ENCODE measurements around the gene MPRIP. TPM values are rescaled to one million over a fixed set of nuclear protein-coding genes. Genes with fewer than 3 reads are reported as not detected.

Gene MPRIP
- total RNA-seq, 2 experiments from 2014 or later = 132 to 135 TPM

DNA sequence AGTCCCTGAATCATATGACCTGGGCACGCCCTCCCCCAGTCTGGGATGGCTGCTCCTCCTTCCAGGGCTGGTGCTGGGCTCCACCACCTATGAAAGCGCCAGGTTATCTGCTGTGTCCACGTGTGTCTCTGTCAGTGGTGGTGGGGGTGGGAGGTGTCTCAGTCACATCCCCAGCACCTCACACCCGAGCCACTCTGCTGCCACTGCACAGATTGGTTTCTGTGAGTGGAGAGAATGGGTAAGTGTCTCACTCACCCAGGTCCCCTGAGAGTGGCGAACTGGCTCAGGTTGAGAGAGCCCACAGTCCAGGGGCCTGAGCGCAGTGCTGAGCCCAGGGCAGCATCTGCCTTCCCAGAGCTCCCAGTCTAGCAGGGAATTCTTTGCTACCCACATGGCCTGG, 84.9 kb downstream of the MPRIP start:
- Mint-ChIP-seq H3K27ac (peak overlapping the region; percentile 83), H3K4me3 (no peak overlapping the region), H3K27me3 (no peaks in the 10 kb centered on the region), H3K4me1 (ENCODE audit: low read depth) (peaks cover 45% of the 10 kb centered on the region), H3K36me3 (ENCODE audit: low read depth) (peaks cover 2% of the 10 kb centered on the region), H3K9me3 (no peaks in the 10 kb centered on the region)
- ChIA-PET CTCF (no interaction called here), POLR2A (no interaction called here)
- intact Hi-C loops (cut with micrococcal nuclease) = no loop called here
- no peak for ATAC-seq
- DNase-seq = no peak
- TF ChIP-seq, protein P1, sequence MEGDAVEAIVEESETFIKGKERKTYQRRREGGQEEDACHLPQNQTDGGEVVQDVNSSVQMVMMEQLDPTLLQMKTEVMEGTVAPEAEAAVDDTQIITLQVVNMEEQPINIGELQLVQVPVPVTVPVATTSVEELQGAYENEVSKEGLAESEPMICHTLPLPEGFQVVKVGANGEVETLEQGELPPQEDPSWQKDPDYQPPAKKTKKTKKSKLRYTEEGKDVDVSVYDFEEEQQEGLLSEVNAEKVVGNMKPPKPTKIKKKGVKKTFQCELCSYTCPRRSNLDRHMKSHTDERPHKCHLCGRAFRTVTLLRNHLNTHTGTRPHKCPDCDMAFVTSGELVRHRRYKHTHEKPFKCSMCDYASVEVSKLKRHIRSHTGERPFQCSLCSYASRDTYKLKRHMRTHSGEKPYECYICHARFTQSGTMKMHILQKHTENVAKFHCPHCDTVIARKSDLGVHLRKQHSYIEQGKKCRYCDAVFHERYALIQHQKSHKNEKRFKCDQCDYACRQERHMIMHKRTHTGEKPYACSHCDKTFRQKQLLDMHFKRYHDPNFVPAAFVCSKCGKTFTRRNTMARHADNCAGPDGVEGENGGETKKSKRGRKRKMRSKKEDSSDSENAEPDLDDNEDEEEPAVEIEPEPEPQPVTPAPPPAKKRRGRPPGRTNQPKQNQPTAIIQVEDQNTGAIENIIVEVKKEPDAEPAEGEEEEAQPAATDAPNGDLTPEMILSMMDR (IDR thresholded peaks at IDR 0.05) = no peak

DNA sequence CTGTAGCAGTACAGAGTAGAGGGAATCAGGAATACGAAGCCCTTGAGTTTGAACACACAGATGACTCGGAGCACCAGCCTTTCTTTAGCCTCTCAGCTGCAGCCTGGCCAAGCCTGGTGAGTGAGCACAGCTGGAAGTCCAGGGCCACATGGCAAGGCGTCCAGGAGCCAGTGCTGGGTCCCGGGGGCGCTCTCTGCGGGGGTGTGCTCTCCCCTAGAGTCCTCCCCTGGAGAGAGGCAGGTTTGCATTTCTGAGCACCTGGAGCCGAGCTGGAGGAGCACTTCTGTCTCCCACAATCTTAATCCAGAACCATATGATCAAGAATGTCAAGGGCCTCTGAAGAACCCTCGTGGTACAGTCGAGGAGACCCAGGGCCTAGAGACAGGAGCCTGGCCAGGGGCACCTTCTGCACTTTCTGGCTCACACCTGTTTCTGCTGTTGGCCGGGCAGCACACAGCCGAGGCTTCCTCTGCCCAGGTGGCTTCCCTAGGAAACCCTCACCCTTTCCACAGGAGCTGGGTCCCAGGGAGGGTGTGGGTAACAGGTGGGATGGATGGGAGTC, 85.6 kb downstream of the MPRIP start:
- intact Hi-C loops (cut with micrococcal nuclease) = no loop called here
- CTCF ChIA-PET = no interaction called here
- H3K36me3 Mint-ChIP-seq (ENCODE audit: low read depth) = peaks cover 2% of the 10 kb centered on the region
- no peak for DNase-seq
- ATAC-seq = no peak
- H3K27ac Mint-ChIP-seq = no peak overlapping the region
- no peaks in the 10 kb centered on the region for H3K9me3 Mint-ChIP-seq
- TF ChIP-seq, protein P1 (IDR thresholded peaks at IDR 0.05) = no peak
- H3K27me3 Mint-ChIP-seq = no peaks in the 10 kb centered on the region
- H3K4me1 Mint-ChIP-seq (ENCODE audit: low read depth) = peaks cover 42% of the 10 kb centered on the region
- H3K4me3 Mint-ChIP-seq = no peak overlapping the region
- POLR2A ChIA-PET = interaction anchor here (1.4 kb wide), 1 partner anchor 10 kb away, joined by 3 read pairs; no protein-coding TSS in a partner anchor

DNA sequence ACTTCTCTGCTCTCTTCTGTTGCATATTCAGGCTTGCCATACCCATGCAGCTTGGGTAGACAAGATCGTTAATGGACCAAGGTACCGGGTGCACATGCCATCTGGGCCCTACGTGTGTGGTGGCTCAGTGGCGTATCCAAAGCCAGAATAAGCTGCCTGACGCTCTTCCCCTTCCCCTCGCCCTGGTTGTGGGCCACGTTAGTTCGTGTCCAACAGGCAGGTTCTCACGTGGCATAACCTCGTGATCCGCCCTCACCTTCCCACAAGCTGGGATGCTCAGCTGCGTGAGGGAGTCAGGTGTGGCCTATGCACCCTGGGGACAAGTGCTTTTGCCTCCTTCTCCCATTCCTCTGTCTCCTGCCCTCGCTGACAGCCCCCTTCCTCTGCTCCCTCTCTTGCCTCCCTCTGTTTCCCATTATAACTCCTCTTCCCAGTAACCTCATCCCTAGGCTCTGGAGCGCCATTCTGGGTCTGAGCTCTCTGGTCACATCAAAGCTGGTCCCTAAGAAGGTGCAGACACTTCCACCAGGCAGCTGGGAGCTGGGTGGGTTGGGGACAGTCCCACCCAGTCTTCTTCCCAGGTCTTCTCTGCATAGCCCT, 86.3 kb downstream of the MPRIP start:
- H3K27me3 Mint-ChIP-seq = no peaks in the 10 kb centered on the region
- H3K4me3 Mint-ChIP-seq = no peak overlapping the region
- peaks cover 38% of the 10 kb centered on the region for H3K4me1 Mint-ChIP-seq (ENCODE audit: low read depth)
- H3K9me3 Mint-ChIP-seq = no peaks in the 10 kb centered on the region
- ChIA-PET POLR2A (interaction anchor here (1.4 kb wide), 1 partner anchor 10 kb away, joined by 3 read pairs; no protein-coding TSS in a partner anchor), CTCF (interaction anchor here (1.2 kb wide), 1 partner anchor 185 kb away, joined by 3 read pairs; no protein-coding TSS in a partner anchor)
- peaks cover 2% of the 10 kb centered on the region for H3K36me3 Mint-ChIP-seq (ENCODE audit: low read depth)
- ATAC-seq (no peak), DNase-seq (no peak)
- no peak overlapping the region for H3K27ac Mint-ChIP-seq
- TF ChIP-seq, protein P1 (IDR thresholded peaks at IDR 0.05) = no peak
- intact Hi-C loops (cut with micrococcal nuclease) = no loop called here

DNA sequence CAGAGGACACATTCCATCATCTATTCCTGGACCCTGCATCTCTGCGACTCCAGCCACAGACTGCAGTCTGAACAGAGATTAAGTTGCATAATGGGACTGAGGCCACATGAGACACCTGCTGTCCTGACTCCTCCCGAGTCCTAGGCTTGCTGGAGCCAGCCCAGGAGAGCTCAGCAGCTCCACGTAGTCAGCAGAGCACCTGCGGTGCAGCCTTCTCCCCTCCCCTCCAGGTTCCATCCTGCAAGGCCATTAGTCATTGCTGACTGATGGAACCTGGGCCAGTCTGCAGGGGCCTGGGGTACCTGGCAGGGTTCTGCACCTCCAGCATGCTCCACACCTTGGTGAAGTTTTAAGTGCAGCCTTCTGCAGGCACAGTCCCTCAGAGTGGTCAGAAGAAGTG, 87.2 kb downstream of the MPRIP start:
- Mint-ChIP-seq H3K27me3 (no peaks in the 10 kb centered on the region), H3K36me3 (ENCODE audit: low read depth) (peaks cover 2% of the 10 kb centered on the region), H3K4me3 (no peak overlapping the region), H3K9me3 (no peaks in the 10 kb centered on the region), H3K27ac (no peak overlapping the region), H3K4me1 (ENCODE audit: low read depth) (peaks cover 31% of the 10 kb centered on the region)
- TF ChIP-seq, protein P1 (IDR thresholded peaks at IDR 0.05) = no peak
- ATAC-seq (no peak), DNase-seq (no peak)
- ChIA-PET CTCF (interaction anchor here (1.2 kb wide), 1 partner anchor 185 kb away, joined by 3 read pairs; no protein-coding TSS in a partner anchor), POLR2A (interaction anchor here (1.4 kb wide), 1 partner anchor 11 kb away, joined by 3 read pairs; no protein-coding TSS in a partner anchor)
- intact Hi-C loops (cut with micrococcal nuclease) = no loop called here

Data from activated CD8-positive, alpha-beta T cell treated with anti-CD3 and anti-CD28 coated beads for 36 hours (primary cell).